ENCODE measurements around the gene ANKRD13D. TPM values are rescaled to one million over a fixed set of nuclear protein-coding genes. Genes with fewer than 3 reads are reported as not detected.

The ANKRD13D gene
- polyA plus RNA-seq, 1 of the 3 experiments (the other 2 are of a cell fraction), result 50.2 TPM

DNA sequence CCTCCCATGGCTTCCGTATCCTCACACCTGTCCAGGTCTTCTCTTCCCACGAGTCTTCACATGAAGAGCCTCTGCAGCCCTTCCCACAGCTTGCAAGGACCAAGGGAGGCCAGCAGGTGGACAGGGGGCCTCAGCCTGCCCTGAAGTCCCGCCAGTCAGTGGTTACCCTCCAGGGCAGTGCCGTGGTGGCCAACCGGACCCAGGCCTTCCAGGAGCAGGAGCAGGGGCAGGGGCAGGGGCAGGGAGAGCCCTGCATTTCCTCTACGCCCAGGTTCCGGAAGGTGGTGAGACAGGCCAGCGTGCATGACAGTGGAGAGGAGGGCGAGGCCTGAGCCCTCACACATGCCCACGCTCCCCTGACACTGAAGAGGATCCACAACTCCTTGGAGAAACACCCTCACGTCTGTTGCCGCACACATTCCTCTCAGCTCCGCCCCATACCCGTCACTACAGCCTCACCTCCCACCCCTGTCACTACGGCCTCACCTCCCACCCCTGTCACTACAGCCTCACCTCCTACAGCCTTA is 22.5 kb downstream of the ANKRD13D start:
- Histone ChIP-seq H3K27me3 (ENCODE audit: insufficient read depth) (no peaks in the 10 kb centered on the region), H3K4me1 (ENCODE audit: control insufficient read depth in 1 of 2, insufficient read depth in 2 of 2, low read depth in 1 of 2, low read length in 1 of 2) (peaks cover 0 to 19% of the 10 kb centered on the region in 2 experiments; a peak in 1 of 4 replicates), H3F3A (replicated peaks; ENCODE audit: insufficient read depth) (peaks cover 15% of the 10 kb centered on the region), H3K79me2 (ENCODE audit: insufficient read depth) (no peaks in the 10 kb centered on the region), H3K9me3 (no peaks in the 10 kb centered on the region), H3K9me2 (no peaks in the 10 kb centered on the region), H3K36me3 (replicated peaks in 1 of 2; ENCODE audit: control insufficient read depth in 1 of 2, insufficient read depth in 2 of 2, low read length in 1 of 2) (peaks cover 0 to 5% of the 10 kb centered on the region in 2 experiments), H3K4me2 (no peak overlapping the region), H4K20me1 (ENCODE audit: insufficient read depth) (no peaks in the 10 kb centered on the region), H3K9ac (no peak overlapping the region), H3K4me3 (ENCODE audit: low read depth in 2 of 2, low read length in 1 of 2) (no peak overlapping the region), H2AFZ (ENCODE audit: low read depth) (no peak overlapping the region), H3K27ac (ENCODE audit: low read depth in 2 of 2, low read length in 1 of 2) (peak overlapping the region in 1 of 2 experiments; percentile 83; a peak in 1 of 4 replicates)
- DNase-seq, result no peak
- ChIA-PET CTCF (interaction anchor here (1.0 to 2.7 kb wide), 5 partner anchors 20 to 71 kb away, joined by 3 to 12 read pairs (median 3); no protein-coding TSS in a partner anchor), POLR2A (no interaction called here)
- WGBS (ENCODE audit: low lambda C conversion rate), result 95% methylated on average over 15 of the region's 15 CpGs
- no peak for TF ChIP-seq USF2 (IDR thresholded peaks at IDR 0.05; ENCODE audit: borderline replicate concordance, low read depth, low read length)
- TF ChIP-seq MAX (IDR thresholded peaks at IDR 0.05; ENCODE audit: low read depth), result no peak
- no peak for TF ChIP-seq YY1 (IDR thresholded peaks at IDR 0.05; ENCODE audit: low read depth)
- TF ChIP-seq ELF1 (IDR thresholded peaks at IDR 0.05), result no peak
- no peak for TF ChIP-seq TAF1 (IDR thresholded peaks at IDR 0.05; ENCODE audit: borderline replicate concordance, low read depth, low read length)
- TF ChIP-seq FOXJ3 (CRISPR knock-in tag; IDR thresholded peaks at IDR 0.05), result no peak
- TF ChIP-seq POLR2AphosphoS5 (IDR thresholded peaks at IDR 0.05; ENCODE audit: low read depth, low read length), result no peak

DNA sequence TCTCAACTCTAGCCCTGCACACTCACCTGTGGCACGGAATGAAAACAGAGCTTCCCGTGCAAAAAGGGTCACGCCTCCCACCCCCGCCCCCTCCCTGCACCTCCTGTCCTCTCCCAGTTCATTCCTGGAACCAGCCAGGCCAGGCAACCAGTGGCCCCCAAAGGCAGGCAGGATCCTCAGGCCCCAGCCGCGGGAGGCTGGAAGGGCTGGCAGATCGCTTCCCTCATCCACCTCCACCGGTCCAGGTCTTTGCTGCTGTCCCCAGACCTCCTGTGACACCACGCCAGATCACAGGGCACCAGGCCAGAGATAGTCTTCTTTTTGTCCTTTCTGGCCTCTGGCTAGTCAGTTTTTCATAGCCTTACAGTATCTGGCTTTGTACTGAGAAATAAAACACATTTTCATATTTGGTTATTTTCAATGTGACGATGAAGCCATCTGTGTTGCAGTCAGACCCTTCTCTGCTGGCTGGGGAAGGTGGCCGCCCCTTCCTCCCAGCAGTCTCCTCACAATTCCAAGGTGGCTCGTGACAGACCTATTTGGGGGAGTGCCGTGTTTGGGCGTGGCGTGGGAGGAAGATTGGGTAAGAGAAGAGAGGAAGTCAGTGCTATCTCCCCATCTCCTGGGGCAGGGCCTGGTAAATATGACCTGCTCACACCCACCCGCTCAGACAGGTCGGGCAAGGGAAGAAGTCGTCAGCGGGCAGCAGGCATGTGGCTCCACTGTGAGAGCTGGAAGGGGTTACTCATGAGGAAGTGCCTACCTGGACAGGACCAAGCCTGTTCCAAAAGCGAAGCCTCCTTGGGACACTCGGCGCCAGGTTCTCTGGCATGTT is 23.3 kb downstream of the ANKRD13D start:
- Histone ChIP-seq H3K79me2 (ENCODE audit: insufficient read depth) (no peaks in the 10 kb centered on the region), H3K4me2 (no peak overlapping the region), H3K9ac (no peak overlapping the region), H3F3A (replicated peaks; ENCODE audit: insufficient read depth) (peaks cover 22% of the 10 kb centered on the region), H3K9me3 (no peaks in the 10 kb centered on the region), H3K27me3 (ENCODE audit: insufficient read depth) (no peaks in the 10 kb centered on the region), H3K36me3 (replicated peaks in 1 of 2; ENCODE audit: control insufficient read depth in 1 of 2, insufficient read depth in 2 of 2, low read length in 1 of 2) (peaks cover 0 to 5% of the 10 kb centered on the region in 2 experiments), H2AFZ (ENCODE audit: low read depth) (no peak overlapping the region), H3K9me2 (no peaks in the 10 kb centered on the region), H3K4me3 (ENCODE audit: low read depth in 2 of 2, low read length in 1 of 2) (no peak overlapping the region), H3K4me1 (ENCODE audit: control insufficient read depth in 1 of 2, insufficient read depth in 2 of 2, low read depth in 1 of 2, low read length in 1 of 2) (peaks cover 0 to 19% of the 10 kb centered on the region in 2 experiments; a peak in 1 of 4 replicates), H3K27ac (ENCODE audit: low read depth in 2 of 2, low read length in 1 of 2) (peak overlapping the region in 1 of 2 experiments; percentile 83; a peak in 2 of 4 replicates), H4K20me1 (ENCODE audit: insufficient read depth) (no peaks in the 10 kb centered on the region)
- CTCF ChIA-PET, result interaction anchor here (0.8 to 12.0 kb wide), 7 partner anchors 21 to 336 kb away, joined by 3 to 274 read pairs (median 3); partner anchors contain the start of gene GRK2
- WGBS (ENCODE audit: low lambda C conversion rate), result 82% methylated on average over 18 of the region's 22 CpGs
- DNase-seq, result peak; percentile 69
- POLR2A ChIA-PET, result no interaction called here
- TF ChIP-seq EP300 (IDR thresholded peaks at IDR 0.05; ENCODE audit: borderline replicate concordance in 1 of 2, low read depth in 1 of 2, low read length in 1 of 2) (0 out of 4 replicates have a peak, but pooled peaks of 1 of the 2 experiments have one; percentile 29), RCOR1 (IDR thresholded peaks at IDR 0.05; ENCODE audit: low read length) (0 out of 2 replicates have a peak, but pooled peaks have one; percentile 42), RAD21 (IDR thresholded peaks at IDR 0.05; ENCODE audit: low read length) (no peak)

Measured in SK-N-SH (cell line).